ENCODE measurements around the gene LRRC8D. TPM values are rescaled to one million over a fixed set of nuclear protein-coding genes. Genes with fewer than 3 reads are reported as not detected.

Gene LRRC8D
- total RNA-seq, 1 experiment from 2014 or later = 43.3 TPM

DNA sequence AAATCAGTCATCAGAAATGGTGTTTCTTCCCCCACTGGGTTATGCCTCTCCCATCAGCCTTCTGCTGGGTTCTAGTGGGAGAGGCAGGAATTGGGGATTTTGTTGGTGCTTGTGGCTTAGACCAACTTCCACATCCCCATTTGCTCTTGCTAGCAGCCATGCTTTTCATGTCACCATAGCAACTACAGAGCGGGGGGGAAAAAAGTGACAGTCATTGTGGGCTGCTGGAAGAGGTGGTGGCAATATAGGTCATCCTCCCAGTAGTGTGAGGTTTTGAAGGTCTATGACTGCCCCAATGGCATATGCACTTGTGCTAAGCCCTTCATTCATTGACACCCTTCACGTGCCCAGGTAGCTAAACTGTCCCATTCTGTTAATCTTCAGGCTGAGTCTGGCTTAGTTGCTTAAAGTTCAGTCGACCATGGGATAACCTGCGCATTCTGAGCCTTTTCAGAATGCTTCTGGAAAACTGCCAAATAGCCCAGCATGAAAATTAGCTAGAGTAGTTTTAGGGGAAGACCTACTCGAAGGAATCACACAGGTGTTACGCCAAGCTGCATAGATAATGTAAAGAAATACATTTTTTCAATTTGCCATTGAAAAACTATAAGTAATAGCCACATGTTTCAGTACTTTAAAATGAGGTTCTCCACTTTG lies 120.4 kb downstream of the LRRC8D start:
- ATAC-seq (no peak), DNase-seq (ENCODE audit: low read depth, low spot score) (no peak)
- no peak overlapping the region for H3K4me3 ChIP-seq (ENCODE audit: low read depth in 2 of 2, low read length in 2 of 2)
- BruUV-seq (replicated peaks) = no TSS peak
- ChIA-PET POLR2A (no interaction called here), CTCF (no interaction called here)
- no peaks in the 10 kb centered on the region for H3K27me3 ChIP-seq (ENCODE audit: control insufficient read depth, insufficient read depth, low read length)
- no peaks in the 10 kb centered on the region; the same call in 1 of the 2 replicates for H3K4me1 ChIP-seq (ENCODE audit: control insufficient read depth, insufficient read depth, low read length)
- no peak for TF ChIP-seq POLR2AphosphoS5 (IDR thresholded peaks at IDR 0.05; ENCODE audit: low read depth, low read length)
- no peak for TF ChIP-seq SIN3A (IDR thresholded peaks at IDR 0.05; ENCODE audit: borderline replicate concordance, insufficient read depth, low read depth, low read length)
- TF ChIP-seq REST (IDR thresholded peaks at IDR 0.05; ENCODE audit: insufficient read depth in 1 of 2, low read depth in 2 of 2, low read length in 1 of 2) = no peak
- H3K27ac ChIP-seq (ENCODE audit: low read length) = no peak overlapping the region
- in situ Hi-C loops (cut with HindIII; ENCODE audit: low pct_unique_long_range_greater_than_20kb, low sequenced_read_pairs) = no loop called here
- H3K36me3 ChIP-seq (ENCODE audit: control insufficient read depth, insufficient read depth, low read length) = no peaks in the 10 kb centered on the region
- intact Hi-C loops (cut with micrococcal nuclease; ENCODE audit: unreplicated experiment) = no loop called here
- H3K9me3 ChIP-seq (ENCODE audit: control insufficient read depth, insufficient read depth, low read depth, low read length) = no peaks in the 10 kb centered on the region

DNA sequence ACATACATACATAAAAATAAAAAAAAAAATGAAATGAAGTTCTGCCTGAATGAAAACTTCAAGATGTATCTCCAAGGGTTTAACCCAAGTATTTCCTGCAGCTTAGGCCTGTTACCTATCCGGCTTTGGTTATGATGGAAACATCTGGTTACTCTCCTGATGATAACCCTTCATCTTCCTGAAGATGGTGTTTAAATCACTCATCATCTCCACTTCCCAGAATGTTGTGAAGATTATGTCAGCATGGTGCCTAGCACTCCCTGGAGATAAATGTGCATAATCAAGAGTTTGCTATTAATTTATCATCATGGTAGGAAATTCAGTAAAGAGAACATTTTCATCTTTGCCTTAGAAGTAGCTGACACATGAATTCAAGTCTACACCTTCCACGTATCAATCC lies 121.2 kb downstream of the LRRC8D start:
- Histone ChIP-seq H3K9me3 (ENCODE audit: control insufficient read depth, insufficient read depth, low read depth, low read length) (no peaks in the 10 kb centered on the region), H3K4me3 (ENCODE audit: low read depth in 2 of 2, low read length in 2 of 2) (no peak overlapping the region), H3K27ac (ENCODE audit: low read length) (no peak overlapping the region), H3K4me1 (ENCODE audit: control insufficient read depth, insufficient read depth, low read length) (no peaks in the 10 kb centered on the region; the same call in 1 of the 2 replicates), H3K36me3 (ENCODE audit: control insufficient read depth, insufficient read depth, low read length) (no peaks in the 10 kb centered on the region), H3K27me3 (ENCODE audit: control insufficient read depth, insufficient read depth, low read length) (no peaks in the 10 kb centered on the region)
- ATAC-seq (no peak), DNase-seq (ENCODE audit: low read depth, low spot score) (no peak)
- no peak for TF ChIP-seq TCF7L2 (IDR thresholded peaks at IDR 0.05; ENCODE audit: low read depth, low read length)
- no peak for TF ChIP-seq SIN3A (IDR thresholded peaks at IDR 0.05; ENCODE audit: borderline replicate concordance, insufficient read depth, low read depth, low read length)
- no peak for TF ChIP-seq REST (IDR thresholded peaks at IDR 0.05; ENCODE audit: insufficient read depth in 1 of 2, low read depth in 2 of 2, low read length in 1 of 2)
- TF ChIP-seq POLR2AphosphoS5 (IDR thresholded peaks at IDR 0.05; ENCODE audit: low read depth, low read length) = no peak
- no peak for TF ChIP-seq CTCF (IDR thresholded peaks at IDR 0.05)
- no TSS peak for BruUV-seq (replicated peaks)
- ChIA-PET CTCF (no interaction called here), POLR2A (interaction anchor here (0.7 kb wide), 1 partner anchor 25 kb away, joined by 3 read pairs; no protein-coding TSS in a partner anchor)
- intact Hi-C loops (cut with micrococcal nuclease; ENCODE audit: unreplicated experiment) = no loop called here
- in situ Hi-C loops (cut with HindIII; ENCODE audit: low pct_unique_long_range_greater_than_20kb, low sequenced_read_pairs) = no loop called here

Measured in Panc1 (cell line).